K562 (cell line): ENCODE data around the gene PINK1. TPM values are rescaled to one million over a fixed set of nuclear protein-coding genes. Genes with fewer than 3 reads are reported as not detected.

ENCODE experiments used
- ATAC-seq: fragments of 200-7000 bp; cut with Tn5 transposase; 3 replicates; pipeline ENCODE4 v1.9.1; 2020; ENCODE audit warnings: moderate library complexity
- BruUV-seq: library from RNA; stranded (reverse); fragments of 400-500 nt; replicated peaks from 2 replicates; lab custom pipeline; 2021; lab: Mats Ljungman, UMichigan
- CTCF ChIA-PET: fragments of 300-600 bp; formaldehyde crosslinking; extraction: SDS; loops from one replicate; lab custom pipeline; 2021; ENCODE audit warnings: low intra/inter-chr PET ratio; lab: Yijun Ruan, JAX
- POLR2A ChIA-PET: fragments of 300-600, 350-650 bp; sonication (Branson Sonifier 250); formaldehyde crosslinking; extraction: SDS; loops from one replicate; lab custom pipeline; 2021; ENCODE audit warnings: antibody characterized with exemption, inconsistent platforms; lab: Yijun Ruan, JAX
- DNase-seq, 4 experiments: peaks; one replicate each; pipeline versions ENCODE4 v3.0.0 to v3.0.0-alpha.2; 2011 to 2018; ENCODE audit warnings: low spot score in 3 of 4, mixed read lengths in 3 of 4; ENCODE audit errors: extremely low read depth in 1 of 4
- FAIRE-seq: peaks from 2 replicates; lab custom pipeline; 2011; peaks lifted over from hg19 to GRCh38; lab: Jason Lieb, UNC
- H2AFZ ChIP-seq: 2 replicates; pipeline ENCODE4 v1.6.0; 2011; ENCODE audit warnings: low read depth, low read length, control low read depth, inconsistent platforms
- H3K27ac ChIP-seq: fragments of 200-600 bp; 3 replicates; pipeline ENCODE4 v1.8.0; 2011; ENCODE audit warnings: low read depth, mild to moderate bottlenecking, control low read depth, inconsistent platforms, low read length, moderate library complexity, mixed read lengths; ENCODE audit errors: extremely low read depth
- H3K27me3 ChIP-seq, 2 experiments: fragments of 300-600 bp in 1 of 2; 2 replicates in 1 of 2; 3 replicates in 1 of 2; pipeline versions ENCODE4 v1.6.0 to v1.8.0; 2011; ENCODE audit warnings: inconsistent platforms in 2 of 2, low read length in 2 of 2, mild to moderate bottlenecking in 1 of 2, mixed read lengths in 1 of 2, moderate library complexity in 1 of 2; ENCODE audit not compliant: control insufficient read depth in 2 of 2, insufficient read depth in 2 of 2
- H3K36me3 ChIP-seq: fragments of 300-600 bp; 3 replicates; pipeline ENCODE4 v1.8.0; 2011; ENCODE audit warnings: mild to moderate bottlenecking, low read length, inconsistent platforms; ENCODE audit not compliant: control insufficient read depth, insufficient read depth
- H3K4me1 ChIP-seq, 2 experiments: fragments of 200-600 bp in 1 of 2; replicated peaks in 1 of 2; 2 replicates in 1 of 2; 3 replicates in 1 of 2; pipeline versions ENCODE4 v1.5.1 to v1.8.0; 2011; ENCODE audit warnings: inconsistent platforms in 2 of 2, low read length in 2 of 2, mild to moderate bottlenecking in 1 of 2, mixed read lengths in 1 of 2, moderate library complexity in 1 of 2; ENCODE audit not compliant: control insufficient read depth in 2 of 2, insufficient read depth in 2 of 2
- H3K4me2 ChIP-seq: 2 replicates; pipeline ENCODE4 v1.6.1; 2011; ENCODE audit warnings: low read length, control low read depth, inconsistent platforms, mixed read lengths; ENCODE audit not compliant: insufficient read depth
- H3K4me3 ChIP-seq: fragments of 200-600 bp; sonication (generic), shearing (Covaris generic); 2 replicates; pipeline ENCODE4 v1.5.1; 2016; ENCODE audit warnings: control low read depth, inconsistent platforms
- H3K79me2 ChIP-seq: fragments of 200-600 bp; 3 replicates; pipeline ENCODE4 v1.8.0; 2011; ENCODE audit warnings: low read length, inconsistent platforms; ENCODE audit not compliant: control insufficient read depth, insufficient read depth
- H3K9ac ChIP-seq, 2 experiments: 2 replicates each; pipeline versions ENCODE4 v1.6.0 to v1.6.1; 2011; ENCODE audit warnings: low read depth in 2 of 2, low read length in 2 of 2, control low read depth in 1 of 2, inconsistent platforms in 1 of 2, mild to moderate bottlenecking in 1 of 2, mixed read lengths in 1 of 2; ENCODE audit not compliant: insufficient read depth in 1 of 2
- H3K9me1 ChIP-seq: one replicate; pipeline ENCODE4 v1.6.0; 2011; ENCODE audit warnings: inconsistent platforms, mild to moderate bottlenecking, low read length, moderate library complexity; ENCODE audit not compliant: control insufficient read depth, insufficient read depth
- H3K9me3 ChIP-seq: replicated peaks from 2 replicates; pipeline ENCODE4 v1.5.1; 2011; ENCODE audit warnings: low read depth, low read length, inconsistent platforms; ENCODE audit not compliant: control insufficient read depth, insufficient read depth
- H4K20me1 ChIP-seq: replicated peaks from 2 replicates; pipeline ENCODE4 v1.6.1; 2011; ENCODE audit warnings: low read length, inconsistent platforms, mixed read lengths; ENCODE audit not compliant: control insufficient read depth, insufficient read depth
- ARHGAP35 ChIP-seq: fragments of 450-650 bp; IDR thresholded peaks from 2 replicates; pipeline ENCODE4 v1.6.1; 2018; ENCODE audit not compliant: partially characterized antibody
- BCLAF1 ChIP-seq, 2 experiments: fragments of 450-650 bp in 1 of 2; IDR thresholded peaks; 2 replicates each; pipeline ENCODE4 v1.6.1; 2011 to 2017; ENCODE audit warnings: low read depth in 2 of 2, antibody characterized with exemption in 1 of 2, borderline replicate concordance in 1 of 2, low read length in 1 of 2, mild to moderate bottlenecking in 1 of 2, mixed read lengths in 1 of 2; ENCODE audit not compliant: control insufficient read depth in 1 of 2
- EGR1 ChIP-seq: fragments of 450-650 bp; conservative IDR thresholded peaks from 2 replicates; pipeline ENCODE4 v1.6.1; 2017; ENCODE audit warnings: mild to moderate bottlenecking
- FOXK1 ChIP-seq: sonication (generic); formaldehyde crosslinking; IDR thresholded peaks from 2 replicates; pipeline ENCODE4 v1.8.0; 2022; ENCODE audit warnings: missing genetic modification reagents, mild to moderate bottlenecking, borderline replicate concordance
- HCFC1 ChIP-seq: IDR thresholded peaks from 2 replicates; pipeline ENCODE4 v1.6.1; 2012; ENCODE audit warnings: low read depth, low read length, improper control_type of control experiment
- HIVEP1 ChIP-seq: fragments of 250-450 bp; sonication (Bioruptor Pico); IDR thresholded peaks from 2 replicates; pipeline ENCODE4 v1.4.0; 2020; ENCODE audit warnings: mild to moderate bottlenecking
- HNRNPK ChIP-seq: fragments of 200-400 bp; formaldehyde crosslinking; IDR thresholded peaks from one replicate; pipeline ENCODE4 v1.6.1; 2018; ENCODE audit warnings: mild to moderate bottlenecking, low read depth, low read length; ENCODE audit not compliant: poor library complexity, severe bottlenecking
- KLF6 ChIP-seq: fragments of 250-450 bp; sonication (Bioruptor Pico); IDR thresholded peaks from 2 replicates; pipeline ENCODE4 v1.4.0; 2020; ENCODE audit warnings: mild to moderate bottlenecking, moderate library complexity, borderline replicate concordance
- NKRF ChIP-seq: fragments of 450-650 bp; IDR thresholded peaks from 2 replicates; pipeline ENCODE4 v1.6.1; 2016; ENCODE audit warnings: borderline replicate concordance
- POLR2H ChIP-seq: IDR thresholded peaks from 2 replicates; pipeline ENCODE4 v1.6.1; 2016; ENCODE audit warnings: missing genetic modification characterization, low read depth, mild to moderate bottlenecking, control low read depth, missing compliant biosample characterization, moderate library complexity
- SIN3A ChIP-seq, 2 experiments: fragments of 150-350 bp in 1 of 2; IDR thresholded peaks; 2 replicates each; pipeline ENCODE4 v1.6.1; 2011 to 2016; ENCODE audit warnings: borderline replicate concordance in 2 of 2, low read depth in 2 of 2, low read length in 2 of 2, mild to moderate bottlenecking in 2 of 2, moderate library complexity in 2 of 2; ENCODE audit not compliant: control insufficient read depth in 1 of 2
- ZBED1 ChIP-seq: IDR thresholded peaks from 2 replicates; pipeline ENCODE4 v1.6.1; 2014
- ZNF212 ChIP-seq: fragments of 450-650 bp; formaldehyde crosslinking; IDR thresholded peaks from 2 replicates; pipeline ENCODE4 v1.4.0; 2020; ENCODE audit warnings: mild to moderate bottlenecking
- ZNF263 ChIP-seq: sonication (generic); formaldehyde crosslinking; IDR thresholded peaks from 2 replicates; pipeline ENCODE4 v1.8.0; 2022; ENCODE audit warnings: mild to moderate bottlenecking, missing genetic modification reagents, borderline replicate concordance
- ZNF449 ChIP-seq: fragments of 250-450 bp; sonication (Bioruptor Pico); IDR thresholded peaks from 2 replicates; pipeline ENCODE4 v1.8.0; 2022; ENCODE audit warnings: moderate library complexity, mild to moderate bottlenecking, inconsistent platforms
- ZNF699 ChIP-seq: fragments of 250-450 bp; sonication (Bioruptor Pico); IDR thresholded peaks from 2 replicates; pipeline ENCODE4 v1.8.0; 2021; ENCODE audit warnings: mild to moderate bottlenecking, moderate library complexity; ENCODE audit not compliant: insufficient replicate concordance
- WGBS: fragments of 100-300 bp; shearing (Covaris generic); methylation state at CpG from one replicate; pipeline ENCODE4 v1.1.6; 2016; ENCODE audit warnings: low coverage, mixed read lengths; ENCODE audit not compliant: insufficient coverage; ENCODE audit errors: missing lambda C conversion rate; 5-methylcytosine and 5-hydroxymethylcytosine counted together
- in situ Hi-C: fragments of 300-500 bp; cut with MboI; formaldehyde crosslinking; loops from 4 replicates; pipeline ENCODE4 v1.15.0; 2018; ENCODE audit warnings: inconsistent platforms, mixed read lengths
- intact Hi-C: fragments of 100-400 bp; cut with micrococcal nuclease; formaldehyde crosslinking; loops from 2 replicates; pipeline ENCODE4 v1.14.2; 2022
- polyA plus RNA-seq, 8 experiments: library from polyadenylated mRNA; depleted of rRNA in 4 of 8; stranded (reverse) in 5 of 8; unstranded in 3 of 8; fragments of >200 nt; fragmentation: Nextera tagmentation in 2 of 8; fragmentation: Illumina TruSeq in 1 of 8; extraction: Ambion mirVana in 2 of 8; extraction: Trizol in 1 of 8; gene quantifications; 2 replicates each; pipeline versions ENCODE4 v1.2.1 to v1.2.3, GENCODE V29; 2011 to 2014; ENCODE audit warnings: inconsistent platforms in 1 of 8, missing spikeins in 1 of 8
- total RNA-seq, 7 experiments: library from RNA; depleted of rRNA in 6 of 7; stranded (reverse); fragments of >200 nt in 6 of 7; fragmentation: Illumina TruSeq in 2 of 7; extraction: Trizol in 2 of 7; gene quantifications; 2 replicates each; pipeline versions ENCODE4 v1.2.1 to v1.2.3, GENCODE V29; 2011 to 2021; ENCODE audit warnings: low replicate concordance in 1 of 7

PINK1 gene
- total and polyA plus RNA-seq, 9 of the 15 experiments (the other 6 are each of a cell fraction or from before 2014, with no cell fraction given) = 1.5 to 11.3 (median 6.8) TPM

GRCh38 chr1:20699558-20699957 is 66.3 kb downstream of the PINK1 start:
- Histone ChIP-seq H3K9me1 (no peaks in the 10 kb centered on the region), H3K4me2 (no peak overlapping the region), H3K79me2 (no peaks in the 10 kb centered on the region), H4K20me1 (no peaks in the 10 kb centered on the region), H3K27ac (no peak overlapping the region), H3K9me3 (no peaks in the 10 kb centered on the region), H3K4me1 (peaks cover 3 to 30% of the 10 kb centered on the region in 2 experiments; a peak in 3 of 5 replicates), H3K36me3 (no peaks in the 10 kb centered on the region), H3K27me3 (peaks cover 4 to 19% of the 10 kb centered on the region in 2 experiments; a peak in 4 of 5 replicates), H2AFZ (no peak overlapping the region), H3K4me3 (no peak overlapping the region), H3K9ac (peak overlapping the region in 1 of 2 experiments; percentile 55; a peak in 2 of 4 replicates)
- ChIA-PET CTCF (no interaction called here), POLR2A (interaction anchor here (0.6 to 1.2 kb wide), 4 partner anchors 13 to 101 kb away, joined by 3 to 4 read pairs (median 3); no protein-coding TSS in a partner anchor)
- FAIRE-seq (no peak), DNase-seq (no peak), ATAC-seq (no peak)
- intact Hi-C loops (loop anchor here (5.0 to 10.0 kb wide), 2 partner anchors 195 to 288 kb away; no protein-coding TSS in a partner anchor), in situ Hi-C loops (loop anchor here (5.0 kb wide), 1 partner anchor 508 kb away; no protein-coding TSS in a partner anchor)
- WGBS = 59% methylated on average over 9 of the region's 9 CpGs
- BruUV-seq = no TSS peak
- TF ChIP-seq POLR2H (tag) = no peak
- no peak for TF ChIP-seq KLF6 (CRISPR knock-in tag)
- TF ChIP-seq ARHGAP35 = no peak
- TF ChIP-seq HNRNPK = no peak
- no peak for TF ChIP-seq ZBED1
- no peak for TF ChIP-seq NKRF
- no peak for TF ChIP-seq ZNF263 (CRISPR knock-in tag)
- TF ChIP-seq ZNF212 (CRISPR knock-in tag) = no peak
- no peak for TF ChIP-seq HIVEP1 (CRISPR knock-in tag)
- TF ChIP-seq EGR1 = no peak
- no peak for TF ChIP-seq HCFC1
- no peak for TF ChIP-seq ZNF449
- no peak for TF ChIP-seq SIN3A (IDR thresholded peaks at IDR 0.05; ENCODE audit: borderline replicate concordance in 2 of 2, control insufficient read depth in 1 of 2, low read depth in 2 of 2, low read length in 2 of 2)
- TF ChIP-seq FOXK1 (CRISPR knock-in tag) = no peak
- no peak for TF ChIP-seq BCLAF1 (IDR thresholded peaks at IDR 0.05; ENCODE audit: borderline replicate concordance in 1 of 2, control insufficient read depth in 1 of 2, low read depth in 2 of 2, low read length in 1 of 2)
- TF ChIP-seq ZNF699 = no peak
